LNCaP clone FGC (cell line): ENCODE data around the gene LPCAT3.

ENCODE experiments used
- DNase-seq: peaks from one replicate; pipeline ENCODE4 v3.0.0-alpha.2; 2011; ENCODE audit warnings: low read depth
- H3K4me3 ChIP-seq: 2 replicates; pipeline ENCODE4 v1.5.1; 2011; ENCODE audit warnings: mild to moderate bottlenecking, low read depth, low read length, control low read depth
- CTCF ChIP-seq: IDR thresholded peaks from 2 replicates; pipeline ENCODE4 v1.5.1; 2012; ENCODE audit warnings: mild to moderate bottlenecking; ENCODE audit not compliant: control insufficient read depth, insufficient read depth; ENCODE audit errors: extremely low read depth

LPCAT3 gene

GRCh38 chr12:6974180-6974579 is 44.1 kb downstream of the LPCAT3 start:
- no peak for TF ChIP-seq CTCF
- H3K4me3 ChIP-seq, result no peak overlapping the region

GRCh38 chr12:6970096-6970527 is 48.2 kb downstream of the LPCAT3 start:
- DNase-seq, result no peak
- no peak for TF ChIP-seq CTCF
- H3K4me3 ChIP-seq, result peak overlapping the region; percentile 99

More at GRCh38 chr12:6974180-6974579, 44.1 kb downstream of the LPCAT3 start:
- DNase-seq, result no peak

GRCh38 chr12:6968426-6968825 is 49.9 kb downstream of the LPCAT3 start:
- no peak for DNase-seq
- H3K4me3 ChIP-seq, result no peak overlapping the region
- TF ChIP-seq CTCF, result no peak

GRCh38 chr12:6967651-6968100 is 50.6 kb downstream of the LPCAT3 start:
- H3K4me3 ChIP-seq, result no peak overlapping the region
- no peak for TF ChIP-seq CTCF
- no peak for DNase-seq

GRCh38 chr12:6966351-6966750 is 51.9 kb downstream of the LPCAT3 start:
- no peak for DNase-seq
- TF ChIP-seq CTCF, result no peak
- H3K4me3 ChIP-seq, result no peak overlapping the region

- no peak overlapping the region for H3K4me3 ChIP-seq
- TF ChIP-seq CTCF, result no peak
- no peak for DNase-seq
These were observed 52.6 kb downstream of the LPCAT3 start for GRCh38 chr12:6965714-6966113.

GRCh38 chr12:6965026-6965661 is 53.1 kb downstream of the LPCAT3 start:
- peak; percentile 91 for TF ChIP-seq CTCF
- DNase-seq, result peak; percentile 93
- peak overlapping the region; percentile 84 for H3K4me3 ChIP-seq
